CD4-positive, alpha-beta T cell treated with Interleukin-1 beta for 1 hour (primary cell): ENCODE measurements around the gene TRAPPC6A.

Experiments used
- DNase-seq, 2 donors: peaks; one replicate each; pipeline ENCODE4 v3.0.0-alpha.2; 2020 to 2022

TRAPPC6A gene

DNA sequence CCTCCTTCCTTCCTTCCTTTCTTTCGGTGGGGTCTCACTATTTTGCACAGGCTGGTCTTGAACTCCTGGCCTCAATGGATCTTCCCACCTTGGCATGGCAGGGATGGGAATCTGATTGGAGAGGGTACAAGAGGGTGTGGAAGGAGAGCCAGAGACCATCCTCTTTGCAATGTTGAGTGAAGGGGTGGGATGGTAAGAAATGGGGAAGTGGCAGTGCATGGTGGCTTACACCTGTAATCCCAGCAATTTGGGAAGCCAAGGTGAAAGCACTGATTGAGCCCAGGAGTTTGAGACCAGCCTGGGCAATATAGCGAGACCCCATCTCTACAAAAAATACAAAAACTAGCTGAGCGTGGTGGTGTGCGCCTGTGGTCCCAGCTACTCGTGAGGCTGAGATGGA, 6.1 kb upstream of the TRAPPC6A start:
- DNase-seq: no peak

DNA sequence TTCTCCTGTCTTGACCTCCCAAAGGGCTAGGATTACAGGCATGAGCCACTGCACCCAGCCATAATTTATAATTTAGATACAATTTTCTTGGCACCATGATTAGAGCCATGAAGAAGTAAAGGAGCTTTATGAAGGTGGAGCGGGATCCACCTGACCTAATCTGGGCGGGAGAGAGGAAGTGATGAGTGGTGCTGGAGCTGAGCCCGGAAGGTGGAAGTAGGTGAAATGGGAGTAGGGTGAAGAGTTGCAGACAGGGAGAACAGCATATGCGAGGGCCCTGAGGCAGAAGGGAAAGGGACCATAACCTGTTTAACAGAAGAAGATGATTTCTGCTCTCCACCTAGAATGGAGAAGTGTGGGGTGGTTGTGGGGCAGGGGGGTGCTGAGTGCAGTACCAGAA, 4.7 kb upstream of the TRAPPC6A start:
- no peak for DNase-seq

GRCh38 chr19:45180936-45181335, 2.9 kb upstream of the TRAPPC6A start:
- no peak for DNase-seq

DNA sequence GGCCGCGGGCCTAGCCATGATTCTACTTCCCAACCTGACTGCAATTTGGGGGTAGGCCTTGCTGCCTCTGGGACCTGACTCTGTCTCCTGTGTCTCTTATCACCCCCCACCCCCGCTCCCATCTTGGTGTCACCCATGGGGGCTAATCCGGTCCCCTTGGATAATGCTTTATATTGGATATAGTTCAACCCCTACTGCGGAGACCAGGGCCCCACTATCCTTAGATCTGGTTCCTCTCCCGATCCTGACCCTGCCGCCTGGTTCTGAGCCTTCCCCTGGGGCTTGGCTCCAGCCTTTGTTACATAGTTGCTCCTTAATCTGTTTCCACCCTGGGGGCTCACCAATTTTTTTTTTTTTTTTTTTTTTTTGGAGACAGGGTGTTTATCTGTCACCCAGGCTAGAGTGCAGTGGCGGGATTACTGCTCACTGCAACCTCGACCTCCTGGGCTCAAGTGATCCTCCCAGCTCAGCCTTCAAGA, 1.9 kb upstream of the TRAPPC6A start:
- DNase-seq: no peak

DNA sequence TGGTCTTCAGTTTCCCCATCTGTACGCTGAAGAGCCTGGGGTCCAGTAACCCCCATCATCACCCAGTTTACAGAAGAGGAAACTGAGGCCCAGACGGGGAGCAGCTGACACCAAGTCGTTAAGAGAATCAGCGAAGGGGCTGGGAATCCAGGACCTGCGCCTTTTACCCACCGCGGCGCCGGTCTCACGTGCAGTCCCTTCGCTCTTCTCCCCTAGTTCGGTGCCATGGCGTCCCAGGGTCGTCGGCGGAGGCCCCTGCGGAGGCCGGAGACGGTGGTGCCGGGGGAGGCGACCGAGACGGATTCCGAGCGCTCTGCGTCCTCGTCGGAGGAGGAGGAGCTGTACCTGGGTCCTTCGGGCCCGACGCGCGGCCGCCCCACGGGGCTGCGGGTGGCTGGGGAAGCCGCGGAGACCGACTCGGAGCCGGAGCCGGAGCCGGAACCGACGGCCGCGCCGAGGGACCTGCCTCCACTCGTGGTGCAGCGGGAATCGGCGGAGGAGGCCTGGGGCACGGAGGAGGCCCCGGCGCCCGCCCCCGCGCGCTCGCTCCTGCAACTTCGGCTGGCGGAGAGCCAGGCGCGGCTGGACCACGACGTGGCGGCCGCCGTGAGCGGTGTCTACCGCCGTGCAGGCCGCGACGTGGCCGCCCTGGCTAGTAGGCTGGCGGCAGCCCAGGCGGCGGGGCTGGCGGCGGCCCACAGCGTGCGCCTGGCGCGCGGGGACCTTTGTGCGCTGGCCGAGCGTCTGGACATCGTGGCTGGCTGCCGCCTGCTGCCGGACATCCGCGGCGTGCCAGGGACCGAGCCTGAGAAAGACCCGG, 1.2 kb upstream of the TRAPPC6A start:
- peak; percentile 18 to 37 for DNase-seq

DNA sequence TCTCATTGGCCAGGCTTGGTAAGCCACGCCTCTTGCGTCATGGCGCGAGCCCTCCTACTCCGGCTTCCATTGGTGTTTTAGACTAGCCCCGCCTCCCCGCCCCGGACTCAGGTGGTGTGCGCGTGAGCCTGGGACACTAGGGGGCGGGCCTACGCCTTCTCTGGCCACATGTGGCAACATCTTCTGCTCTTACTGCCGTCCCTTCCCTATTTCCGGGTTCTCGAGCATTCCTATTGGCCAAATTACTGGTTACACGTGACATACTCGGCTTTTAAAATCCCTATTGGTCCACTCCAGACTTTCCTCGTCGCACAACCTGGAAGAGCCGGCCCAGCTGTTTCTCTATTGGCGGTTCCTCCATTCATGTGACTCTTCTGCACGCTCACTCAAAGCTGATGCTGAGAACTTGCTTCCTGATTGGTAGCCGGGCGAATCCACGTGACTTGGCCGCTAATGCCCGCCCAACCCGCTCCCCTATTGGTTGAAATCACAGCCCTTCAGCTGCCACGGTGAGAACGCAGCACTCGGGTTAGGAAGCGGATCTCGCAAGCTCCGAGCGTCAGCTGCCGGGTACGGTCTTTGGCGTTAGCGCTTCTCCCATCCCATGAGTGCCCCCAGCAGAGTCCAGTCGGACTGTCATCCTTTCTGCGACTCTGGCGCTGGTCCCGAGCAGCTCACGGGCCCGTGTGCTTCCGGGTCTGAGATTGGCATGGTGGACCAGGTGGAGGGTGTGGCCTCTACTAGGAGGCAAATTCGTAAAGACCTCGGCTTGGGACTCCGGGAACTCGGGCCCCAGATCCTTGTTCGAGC, 430 bp upstream of the TRAPPC6A start, which contains the start of gene BLOC1S3:
Gene BLOC1S3, plus strand, starts transcription at position 523 of the 810 bp plus-strand sequence. CDS start 513 bp downstream, outside the sequence.
- peak; percentile 100 for DNase-seq

DNA sequence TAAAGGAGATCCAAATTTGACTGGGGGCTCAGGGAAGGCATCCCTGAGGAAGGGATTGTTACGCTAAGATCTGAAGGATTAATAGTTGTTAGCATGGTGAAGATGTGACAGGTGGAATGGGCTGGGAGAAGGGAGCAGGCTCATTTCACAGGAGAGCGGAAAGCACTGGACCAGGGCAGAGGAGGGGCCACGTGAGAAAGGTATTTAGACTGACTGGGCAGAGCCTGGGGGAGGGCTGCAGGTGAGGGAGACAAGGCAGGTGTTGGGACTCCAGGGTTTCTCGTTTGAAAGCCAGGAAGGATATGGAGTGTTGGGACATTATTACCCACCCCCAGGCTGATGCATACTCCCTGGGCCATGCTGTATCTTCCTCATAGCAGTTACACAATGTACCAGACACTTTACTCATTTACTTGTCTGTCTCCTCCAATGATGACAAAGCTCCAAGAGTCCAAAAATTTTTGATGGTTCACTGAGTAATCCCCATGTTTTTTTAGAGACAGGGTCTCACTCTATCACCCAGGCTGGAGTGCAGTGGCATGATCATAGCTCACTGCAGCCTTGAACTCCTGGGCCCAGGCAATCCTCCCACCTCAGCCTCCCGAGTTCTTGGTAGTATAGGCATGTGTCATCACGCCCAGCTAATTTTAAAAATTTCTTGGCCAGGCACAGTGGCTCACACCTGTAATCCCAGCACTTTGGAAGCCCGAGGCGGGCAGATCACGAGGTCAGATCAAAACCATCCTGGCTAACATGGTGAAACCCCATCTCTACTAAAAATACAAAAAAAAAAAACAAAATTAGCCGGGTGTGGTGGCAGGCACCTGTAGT, 2.3 kb downstream of the TRAPPC6A start:
- no peak for DNase-seq

- no peak for DNase-seq
These were observed 4.2 kb downstream of the TRAPPC6A start for GRCh38 chr19:45173816-45174215.

- DNase-seq: no peak
These were observed 5.3 kb downstream of the TRAPPC6A start for GRCh38 chr19:45172611-45173208.

GRCh38 chr19:45172173-45172572, 5.9 kb downstream of the TRAPPC6A start:
- peak in 1 of 2 donors; percentile 40 for DNase-seq

DNA sequence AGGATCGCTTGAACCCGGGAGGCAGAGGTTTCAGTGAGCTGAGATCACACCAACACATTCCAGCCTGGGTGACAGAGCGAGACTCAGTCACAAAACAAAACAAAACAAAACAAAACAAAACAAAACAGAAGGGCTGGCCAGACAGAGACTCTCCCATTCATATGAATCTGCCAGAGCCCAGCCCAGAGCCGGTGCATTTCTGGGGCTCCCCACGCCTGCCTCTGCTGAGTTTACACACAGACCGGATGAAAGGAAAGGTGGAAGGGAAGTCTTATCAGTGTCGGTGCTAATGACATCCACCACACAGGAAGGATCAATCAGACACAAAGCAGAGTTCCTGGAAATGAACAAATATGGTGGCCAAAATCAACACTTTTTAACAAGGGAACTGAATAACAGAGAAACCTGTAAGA, 6.8 kb downstream of the TRAPPC6A start:
- DNase-seq: peak; percentile 53 to 69

- DNase-seq: no peak
These were observed 7.6 kb downstream of the TRAPPC6A start for GRCh38 chr19:45170146-45171106.

DNA sequence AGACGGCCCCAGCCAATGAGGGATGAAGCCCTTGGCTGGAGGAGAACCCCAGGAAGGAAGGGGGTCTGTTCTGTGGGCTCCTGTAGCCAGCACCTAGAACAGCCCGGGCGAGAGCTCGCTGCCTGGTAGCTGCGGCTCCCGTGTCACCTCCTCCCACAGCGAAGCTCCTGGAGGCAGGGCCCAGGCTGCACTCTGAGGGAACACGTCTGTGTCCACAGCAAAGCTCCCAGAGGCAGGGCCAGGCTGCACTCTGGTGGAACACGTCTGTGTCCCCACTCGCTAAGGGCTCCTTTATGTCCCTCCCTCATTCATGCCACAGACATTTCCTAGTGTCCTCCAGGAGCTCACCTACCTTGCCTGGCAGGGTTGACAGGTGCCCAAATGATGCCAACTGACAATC, 8.4 kb downstream of the TRAPPC6A start:
- DNase-seq: no peak

GRCh38 chr19:45168767-45169351, 9.2 kb downstream of the TRAPPC6A start:
- no peak for DNase-seq

DNA sequence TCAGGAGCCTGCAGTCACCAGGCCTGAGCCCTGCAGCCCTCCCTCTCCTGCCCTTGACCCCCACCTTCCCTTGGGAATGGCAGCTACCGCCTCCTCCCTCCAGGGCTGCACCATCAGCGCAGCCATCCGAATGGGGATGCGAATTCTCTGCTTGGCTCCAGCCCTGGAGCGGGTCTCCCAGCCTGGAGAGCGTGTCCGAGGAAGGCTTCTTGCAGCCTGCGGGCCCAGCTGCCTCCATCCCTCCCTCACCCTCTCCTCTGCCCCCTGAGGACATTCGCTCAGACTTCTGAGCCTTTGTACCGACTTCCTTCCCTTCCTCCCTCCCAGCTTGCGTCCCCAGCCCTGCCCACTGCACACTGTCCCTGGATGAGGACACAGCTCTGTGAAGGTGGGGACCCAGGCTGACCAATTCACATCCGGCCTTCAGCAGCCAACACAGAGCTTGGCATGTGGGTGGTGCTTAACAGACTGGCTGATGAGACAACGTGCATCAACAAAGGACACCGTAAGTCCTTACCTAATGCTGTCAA, 11.2 kb downstream of the TRAPPC6A start:
- DNase-seq: no peak

DNA sequence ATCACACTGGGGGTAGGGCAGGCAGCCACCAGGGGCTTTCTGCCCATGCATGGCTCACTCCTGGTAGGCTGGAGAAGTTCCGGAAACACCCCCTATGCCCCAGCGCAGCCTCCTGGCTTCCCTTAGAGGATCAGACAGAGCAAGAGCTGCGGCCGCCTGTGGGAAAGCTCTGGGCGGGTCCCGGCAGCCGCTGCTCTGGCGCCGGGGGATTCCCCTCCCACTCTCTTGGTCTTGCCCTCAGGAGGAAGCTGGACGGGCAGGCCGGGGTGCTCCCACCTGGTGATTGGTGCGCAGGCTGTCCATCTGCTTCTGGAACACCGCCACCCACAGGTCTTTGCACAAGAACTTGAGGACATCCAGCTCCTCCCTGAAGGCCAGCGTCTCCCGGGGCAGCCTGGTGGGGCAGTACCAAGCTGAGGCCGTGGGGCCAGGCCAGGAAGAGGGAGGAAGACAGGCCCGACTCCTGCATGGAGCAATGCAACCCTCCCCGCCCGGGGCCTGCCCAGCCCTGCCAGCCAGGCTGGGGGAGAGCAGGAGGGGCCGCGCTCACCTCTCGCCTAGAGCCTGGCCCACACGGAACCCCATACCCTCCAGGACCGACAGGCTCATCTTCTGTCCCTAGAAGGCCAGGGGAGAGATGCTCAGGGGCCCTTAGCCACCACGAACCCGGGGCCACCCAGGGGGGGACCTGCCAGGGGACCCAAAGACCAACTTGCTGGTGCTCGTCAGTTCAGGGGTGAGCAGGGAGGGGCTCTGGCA, 13.3 kb downstream of the TRAPPC6A start:
- peak; percentile 60 to 68 for DNase-seq

GRCh38 chr19:45163751-45164460, 14.1 kb downstream of the TRAPPC6A start:
- no peak for DNase-seq

DNA sequence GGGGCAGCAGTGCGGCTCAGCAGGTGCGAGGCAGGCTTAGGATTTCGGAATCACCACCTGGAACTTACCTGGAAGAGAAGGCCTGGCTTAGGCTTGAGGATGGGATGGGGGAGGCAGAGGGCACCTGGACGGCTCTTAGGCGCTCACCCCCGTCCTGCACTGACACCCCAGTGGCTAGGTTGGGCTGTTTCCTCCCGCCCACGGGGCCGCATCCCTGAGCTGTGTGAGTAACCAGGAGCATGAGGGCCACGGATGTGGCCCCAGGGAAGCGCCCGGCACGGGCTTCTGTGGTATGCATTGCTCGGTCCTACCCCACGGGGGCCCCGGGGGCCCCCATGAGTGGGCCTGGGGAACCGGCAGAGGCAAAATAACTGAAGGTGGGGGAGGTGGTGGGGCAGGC, 14.9 kb downstream of the TRAPPC6A start:
- DNase-seq: no peak

- no peak for DNase-seq
These were observed 15.4 kb downstream of the TRAPPC6A start for GRCh38 chr19:45162608-45163143.
